Panc1 (cell line): ENCODE data around the gene FAM162A. TPM values are rescaled to one million over a fixed set of nuclear protein-coding genes. Genes with fewer than 3 reads are reported as not detected.
"Not testable (repeated sequence)": the region's sequence is repeated elsewhere in the genome, so short reads cannot be mapped to it uniquely, and the experiment has no call there.

Experiments
- ATAC-seq: fragments of 200-7000 bp; cut with Tn5 transposase; 2 replicates; pipeline ENCODE4 v1.9.1; 2020; ENCODE audit warnings: mild to moderate bottlenecking, moderate library complexity
- BruUV-seq: library from RNA; stranded (reverse); fragments of 400-500 nt; replicated peaks from 2 replicates; lab custom pipeline; 2021; lab: Mats Ljungman, UMichigan
- CTCF ChIA-PET: fragments of 300-600 bp; sonication (Branson Sonifier 250); formaldehyde crosslinking; loops from one replicate; lab custom pipeline; 2022; ENCODE audit warnings: antibody characterized with exemption; lab: Charles Lee
- POLR2A ChIA-PET: fragments of 300-600 bp; sonication (Branson Sonifier 250); formaldehyde crosslinking; loops from one replicate; lab custom pipeline; 2022; ENCODE audit warnings: antibody characterized with exemption; lab: Charles Lee
- DNase-seq: peaks from one replicate; pipeline ENCODE4 v3.0.0-alpha.2; 2010; ENCODE audit warnings: low read depth, low spot score
- H3K27ac ChIP-seq: 2 replicates; pipeline ENCODE4 v1.5.1; 2011; ENCODE audit warnings: mild to moderate bottlenecking, low read length, inconsistent platforms
- H3K27me3 ChIP-seq: fragments of 200-500 bp; sonication (Bioruptor generic); 2 replicates; pipeline ENCODE4 v1.6.0; 2014; ENCODE audit warnings: low read length, inconsistent platforms; ENCODE audit not compliant: control insufficient read depth, insufficient read depth
- H3K36me3 ChIP-seq: fragments of 200-500 bp; sonication (Bioruptor generic); 2 replicates; pipeline ENCODE4 v1.5.1; 2014; ENCODE audit warnings: inconsistent platforms, mild to moderate bottlenecking, low read length, moderate library complexity; ENCODE audit not compliant: control insufficient read depth, insufficient read depth
- H3K4me1 ChIP-seq: 2 replicates; pipeline ENCODE4 v1.5.1; 2011; ENCODE audit warnings: inconsistent platforms, mild to moderate bottlenecking, low read length, moderate library complexity; ENCODE audit not compliant: control insufficient read depth, insufficient read depth
- H3K4me3 ChIP-seq, 2 experiments: 2 replicates each; pipeline ENCODE4 v1.5.1; 2011 to 2012; ENCODE audit warnings: low read depth in 2 of 2, low read length in 2 of 2, mild to moderate bottlenecking in 2 of 2, inconsistent platforms in 1 of 2, moderate library complexity in 1 of 2
- H3K9me3 ChIP-seq: fragments of 200-500 bp; sonication (Bioruptor generic); 2 replicates; pipeline ENCODE4 v1.5.1; 2014; ENCODE audit warnings: low read depth, mild to moderate bottlenecking, inconsistent platforms, low read length, moderate library complexity; ENCODE audit not compliant: control insufficient read depth, insufficient read depth
- CTCF ChIP-seq: fragments of 450-650 bp; IDR thresholded peaks from 2 replicates; pipeline ENCODE4 v1.5.1; 2017; ENCODE audit warnings: mild to moderate bottlenecking
- POLR2AphosphoS5 ChIP-seq: IDR thresholded peaks from 2 replicates; pipeline ENCODE4 v1.6.1; 2012; ENCODE audit warnings: mild to moderate bottlenecking, low read depth, low read length, moderate library complexity
- REST ChIP-seq, 2 experiments: IDR thresholded peaks; 2 replicates each; pipeline ENCODE4 v1.6.1; 2011 to 2012; ENCODE audit warnings: low read depth in 2 of 2, control low read depth in 1 of 2, low read length in 1 of 2, mild to moderate bottlenecking in 1 of 2, moderate library complexity in 1 of 2; ENCODE audit not compliant: insufficient read depth in 1 of 2
- SIN3A ChIP-seq: IDR thresholded peaks from 2 replicates; pipeline ENCODE4 v1.6.1; 2012; ENCODE audit warnings: low read depth, mild to moderate bottlenecking, low read length, moderate library complexity, borderline replicate concordance; ENCODE audit not compliant: insufficient read depth
- TCF7L2 ChIP-seq: IDR thresholded peaks from 2 replicates; pipeline ENCODE4 v1.6.1; 2011; ENCODE audit warnings: mild to moderate bottlenecking, low read depth, low read length, inconsistent platforms
- in situ Hi-C: cut with HindIII; loops from 2 replicates; pipeline ENCODE4 v1.10.0; 2016; ENCODE audit warnings: low sequenced_read_pairs, low pct_unique_long_range_greater_than_20kb
- intact Hi-C: fragments of 100-400 bp; cut with micrococcal nuclease; formaldehyde crosslinking; loops from one replicate; pipeline ENCODE4 v1.10.0; 2022; ENCODE audit not compliant: unreplicated experiment
- total RNA-seq: library from RNA; stranded (reverse); gene quantifications from one replicate; pipeline ENCODE4 v1.2.1, GENCODE V29; 2021; ENCODE audit not compliant: unreplicated experiment

FAM162A gene
- total RNA-seq, 1 experiment from 2014 or later, result 59.6 TPM

GRCh38 chr3:122365582-122366378 is 18.2 kb upstream of the FAM162A start:
- H3K27me3 ChIP-seq, BruUV-seq, POLR2A ChIA-PET, H3K9me3 ChIP-seq, in situ Hi-C loops, CTCF ChIA-PET, H3K4me3 ChIP-seq: not testable (repeated sequence)
- Histone ChIP-seq H3K27ac (peak overlapping the region; percentile 68), H3K36me3 (peaks cover 11% of the 10 kb centered on the region; the same call in 1 of the 2 replicates), H3K4me1 (peaks cover 31% of the 10 kb centered on the region)
- TF ChIP-seq POLR2AphosphoS5, result peak; percentile 60; the same call in 1 of the 2 replicates
- ATAC-seq, result peak; percentile 95
- intact Hi-C loops, result loop anchor here (10.0 kb wide), 1 partner anchor 821 kb away; the partner anchor contains the start of gene POLQ
- peak; percentile 92 for DNase-seq

- ChIA-PET POLR2A (no interaction called here), CTCF (no interaction called here)
- Histone ChIP-seq H3K4me3 (no peak overlapping the region), H3K27ac (peak overlapping the region; percentile 62), H3K9me3 (no peaks in the 10 kb centered on the region), H3K27me3 (no peaks in the 10 kb centered on the region), H3K36me3 (peaks cover 12% of the 10 kb centered on the region; the same call in 1 of the 2 replicates), H3K4me1 (peaks cover 31% of the 10 kb centered on the region)
- intact Hi-C loops (loop anchor here (10.0 kb wide), 1 partner anchor 822 kb away; the partner anchor contains the start of gene POLQ), in situ Hi-C loops (no loop called here)
- no TSS peak for BruUV-seq
- peak; percentile 24 for DNase-seq
- TF ChIP-seq SIN3A (no peak), REST (IDR thresholded peaks at IDR 0.05; ENCODE audit: insufficient read depth in 1 of 2, low read depth in 2 of 2, low read length in 1 of 2) (no peak), TCF7L2 (no peak), CTCF (no peak), POLR2AphosphoS5 (no peak)
- ATAC-seq, result 0 out of 2 replicates have a peak, but pooled peaks have one; percentile 44
Measured at GRCh38 chr3:122366379-122366749, 17.6 kb upstream of the FAM162A start.

DNA sequence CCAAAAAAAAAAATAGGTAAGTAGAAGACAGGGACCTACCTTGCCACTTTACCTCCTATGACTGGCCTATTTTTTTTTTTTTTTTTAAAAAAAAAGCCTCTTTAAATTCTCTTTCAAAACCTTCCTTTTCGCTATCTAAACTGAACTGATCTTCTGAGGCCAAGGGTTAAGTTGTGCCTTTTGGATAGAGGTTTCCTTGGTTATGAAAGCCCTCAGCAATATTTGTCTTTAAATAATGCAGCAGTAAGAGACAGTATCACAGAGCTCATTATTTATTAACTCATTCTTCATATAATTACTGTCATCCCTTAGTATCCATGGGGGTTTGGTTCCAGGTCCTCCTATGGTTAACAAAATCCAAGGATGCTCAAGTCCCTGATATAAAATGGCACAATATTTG is 9.9 kb upstream of the FAM162A start:
- POLR2A ChIA-PET, result no interaction called here
- Histone ChIP-seq H3K4me1 (no peaks in the 10 kb centered on the region), H3K36me3 (0 out of 2 replicates have a peak, but pooled peaks cover 4% of the 10 kb centered on the region), H3K4me3 (no peak overlapping the region), H3K9me3 (no peaks in the 10 kb centered on the region), H3K27me3 (no peaks in the 10 kb centered on the region), H3K27ac (no peak overlapping the region)
- intact Hi-C loops, result no loop called here
- no TSS peak for BruUV-seq
- TF ChIP-seq CTCF (no peak), TCF7L2 (no peak)
- CTCF ChIA-PET, result no interaction called here
- DNase-seq (no peak), ATAC-seq (no peak)
- in situ Hi-C loops, result no loop called here
